ENCODE results near the gene FIGNL2.

DNA sequence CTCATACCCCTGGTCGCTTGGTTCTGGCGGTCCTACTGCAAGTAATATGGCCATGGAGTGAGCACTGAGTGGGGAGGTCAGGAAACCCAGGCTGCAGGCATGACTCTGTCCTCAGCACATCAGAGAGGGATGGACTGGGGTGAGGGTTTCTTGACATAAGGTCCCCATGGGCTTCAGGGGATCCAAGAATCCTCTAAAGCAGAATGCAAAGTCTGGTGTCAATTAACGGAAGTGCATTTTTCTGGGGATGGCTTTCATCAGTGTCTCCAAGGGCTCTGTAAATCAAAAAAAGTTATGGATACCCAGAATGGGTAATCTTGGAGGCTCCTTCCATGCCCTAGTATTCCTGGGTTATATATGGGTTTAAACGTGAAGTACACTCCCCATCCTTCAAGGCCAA is 3.7 kb downstream of the FIGNL2 start:
- TF ChIP-seq, protein P1, sequence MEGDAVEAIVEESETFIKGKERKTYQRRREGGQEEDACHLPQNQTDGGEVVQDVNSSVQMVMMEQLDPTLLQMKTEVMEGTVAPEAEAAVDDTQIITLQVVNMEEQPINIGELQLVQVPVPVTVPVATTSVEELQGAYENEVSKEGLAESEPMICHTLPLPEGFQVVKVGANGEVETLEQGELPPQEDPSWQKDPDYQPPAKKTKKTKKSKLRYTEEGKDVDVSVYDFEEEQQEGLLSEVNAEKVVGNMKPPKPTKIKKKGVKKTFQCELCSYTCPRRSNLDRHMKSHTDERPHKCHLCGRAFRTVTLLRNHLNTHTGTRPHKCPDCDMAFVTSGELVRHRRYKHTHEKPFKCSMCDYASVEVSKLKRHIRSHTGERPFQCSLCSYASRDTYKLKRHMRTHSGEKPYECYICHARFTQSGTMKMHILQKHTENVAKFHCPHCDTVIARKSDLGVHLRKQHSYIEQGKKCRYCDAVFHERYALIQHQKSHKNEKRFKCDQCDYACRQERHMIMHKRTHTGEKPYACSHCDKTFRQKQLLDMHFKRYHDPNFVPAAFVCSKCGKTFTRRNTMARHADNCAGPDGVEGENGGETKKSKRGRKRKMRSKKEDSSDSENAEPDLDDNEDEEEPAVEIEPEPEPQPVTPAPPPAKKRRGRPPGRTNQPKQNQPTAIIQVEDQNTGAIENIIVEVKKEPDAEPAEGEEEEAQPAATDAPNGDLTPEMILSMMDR (IDR thresholded peaks at IDR 0.05; ENCODE audit: low read depth, low read length, missing input control) = no peak
- TF ChIP-seq, protein P2, sequence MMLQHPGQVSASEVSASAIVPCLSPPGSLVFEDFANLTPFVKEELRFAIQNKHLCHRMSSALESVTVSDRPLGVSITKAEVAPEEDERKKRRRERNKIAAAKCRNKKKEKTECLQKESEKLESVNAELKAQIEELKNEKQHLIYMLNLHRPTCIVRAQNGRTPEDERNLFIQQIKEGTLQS (IDR thresholded peaks at IDR 0.05) = no peak
- TF ChIP-seq SP1 (IDR thresholded peaks at IDR 0.05) = no peak
- no peak for TF ChIP-seq RAD21 (IDR thresholded peaks at IDR 0.05)
- TF ChIP-seq, protein P3, sequence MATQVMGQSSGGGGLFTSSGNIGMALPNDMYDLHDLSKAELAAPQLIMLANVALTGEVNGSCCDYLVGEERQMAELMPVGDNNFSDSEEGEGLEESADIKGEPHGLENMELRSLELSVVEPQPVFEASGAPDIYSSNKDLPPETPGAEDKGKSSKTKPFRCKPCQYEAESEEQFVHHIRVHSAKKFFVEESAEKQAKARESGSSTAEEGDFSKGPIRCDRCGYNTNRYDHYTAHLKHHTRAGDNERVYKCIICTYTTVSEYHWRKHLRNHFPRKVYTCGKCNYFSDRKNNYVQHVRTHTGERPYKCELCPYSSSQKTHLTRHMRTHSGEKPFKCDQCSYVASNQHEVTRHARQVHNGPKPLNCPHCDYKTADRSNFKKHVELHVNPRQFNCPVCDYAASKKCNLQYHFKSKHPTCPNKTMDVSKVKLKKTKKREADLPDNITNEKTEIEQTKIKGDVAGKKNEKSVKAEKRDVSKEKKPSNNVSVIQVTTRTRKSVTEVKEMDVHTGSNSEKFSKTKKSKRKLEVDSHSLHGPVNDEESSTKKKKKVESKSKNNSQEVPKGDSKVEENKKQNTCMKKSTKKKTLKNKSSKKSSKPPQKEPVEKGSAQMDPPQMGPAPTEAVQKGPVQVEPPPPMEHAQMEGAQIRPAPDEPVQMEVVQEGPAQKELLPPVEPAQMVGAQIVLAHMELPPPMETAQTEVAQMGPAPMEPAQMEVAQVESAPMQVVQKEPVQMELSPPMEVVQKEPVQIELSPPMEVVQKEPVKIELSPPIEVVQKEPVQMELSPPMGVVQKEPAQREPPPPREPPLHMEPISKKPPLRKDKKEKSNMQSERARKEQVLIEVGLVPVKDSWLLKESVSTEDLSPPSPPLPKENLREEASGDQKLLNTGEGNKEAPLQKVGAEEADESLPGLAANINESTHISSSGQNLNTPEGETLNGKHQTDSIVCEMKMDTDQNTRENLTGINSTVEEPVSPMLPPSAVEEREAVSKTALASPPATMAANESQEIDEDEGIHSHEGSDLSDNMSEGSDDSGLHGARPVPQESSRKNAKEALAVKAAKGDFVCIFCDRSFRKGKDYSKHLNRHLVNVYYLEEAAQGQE (IDR thresholded peaks at IDR 0.05) = no peak
- no peak for TF ChIP-seq FOXA1 (IDR thresholded peaks at IDR 0.05)
- TF ChIP-seq, protein P4, sequence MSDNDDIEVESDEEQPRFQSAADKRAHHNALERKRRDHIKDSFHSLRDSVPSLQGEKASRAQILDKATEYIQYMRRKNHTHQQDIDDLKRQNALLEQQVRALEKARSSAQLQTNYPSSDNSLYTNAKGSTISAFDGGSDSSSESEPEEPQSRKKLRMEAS (IDR thresholded peaks at IDR 0.05) = no peak
- no peak for TF ChIP-seq TAF1 (conservative IDR thresholded peaks at IDR 0.05)
- no peak for TF ChIP-seq JUND (IDR thresholded peaks at IDR 0.05)
- TF ChIP-seq, protein P5, sequence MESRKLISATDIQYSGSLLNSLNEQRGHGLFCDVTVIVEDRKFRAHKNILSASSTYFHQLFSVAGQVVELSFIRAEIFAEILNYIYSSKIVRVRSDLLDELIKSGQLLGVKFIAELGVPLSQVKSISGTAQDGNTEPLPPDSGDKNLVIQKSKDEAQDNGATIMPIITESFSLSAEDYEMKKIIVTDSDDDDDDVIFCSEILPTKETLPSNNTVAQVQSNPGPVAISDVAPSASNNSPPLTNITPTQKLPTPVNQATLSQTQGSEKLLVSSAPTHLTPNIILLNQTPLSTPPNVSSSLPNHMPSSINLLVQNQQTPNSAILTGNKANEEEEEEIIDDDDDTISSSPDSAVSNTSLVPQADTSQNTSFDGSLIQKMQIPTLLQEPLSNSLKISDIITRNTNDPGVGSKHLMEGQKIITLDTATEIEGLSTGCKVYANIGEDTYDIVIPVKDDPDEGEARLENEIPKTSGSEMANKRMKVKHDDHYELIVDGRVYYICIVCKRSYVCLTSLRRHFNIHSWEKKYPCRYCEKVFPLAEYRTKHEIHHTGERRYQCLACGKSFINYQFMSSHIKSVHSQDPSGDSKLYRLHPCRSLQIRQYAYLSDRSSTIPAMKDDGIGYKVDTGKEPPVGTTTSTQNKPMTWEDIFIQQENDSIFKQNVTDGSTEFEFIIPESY (IDR thresholded peaks at IDR 0.05) = no peak
- TF ChIP-seq EGR1 (IDR thresholded peaks at IDR 0.05; ENCODE audit: low read depth in 2 of 2) = no peak
- no peak for TF ChIP-seq YY1 (IDR thresholded peaks at IDR 0.05)
